T-helper 2 cell (primary cell): ENCODE data around the gene NSMCE1.
A peak's percentile ranks its signal among the peaks of the same experiment; 100 is the strongest.

Experiments
- DNase-seq, 5 experiments: peaks; one replicate each; pipeline versions ENCODE4 v3.0.0 to v3.0.0-alpha.2; 2012 to 2022
- total RNA-seq, 2 donors: gene quantifications; one replicate each; lab custom pipeline; 2026; lab: John Stamatoyannopoulos, UW

The NSMCE1 gene
- total RNA-seq = 23.7 to 37.5 reads per million in 2 donors

- DNase-seq = peak; percentile 85 to 97 (median 93)
Observed at GRCh38 chr16:27268376-27269299, at the start of gene NSMCE1. NSMCE1 (minus strand) TSS chr16:27268772; CDS start chr16:27257570, 11,202 bp downstream.

GRCh38 chr16:27317738-27318391 lies 49.3 kb upstream of the NSMCE1 start:
- DNase-seq = peak in 2 of 5 experiments; percentile 35 to 61

DNA sequence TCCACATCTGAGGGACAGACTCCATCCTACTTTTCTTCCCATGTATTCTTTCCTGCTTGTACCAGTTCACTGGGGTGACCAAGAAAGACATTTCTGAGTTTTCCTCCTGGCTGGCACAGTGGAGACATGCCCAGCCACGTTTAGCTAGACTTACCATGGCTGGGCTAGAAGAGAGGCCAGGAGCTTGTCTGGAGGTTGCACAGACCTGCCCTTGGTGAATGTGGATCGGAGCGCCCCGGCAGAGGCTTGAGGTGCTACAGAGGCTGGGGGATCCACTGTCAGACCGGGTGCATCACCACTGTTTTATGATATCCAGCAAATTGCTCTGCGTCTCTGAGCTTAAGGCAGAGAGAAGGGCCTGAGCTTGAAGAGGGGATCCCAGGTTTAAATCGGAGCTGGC lies 48.7 kb upstream of the NSMCE1 start:
- peak in 1 of 5 experiments; percentile 55 for DNase-seq

DNA sequence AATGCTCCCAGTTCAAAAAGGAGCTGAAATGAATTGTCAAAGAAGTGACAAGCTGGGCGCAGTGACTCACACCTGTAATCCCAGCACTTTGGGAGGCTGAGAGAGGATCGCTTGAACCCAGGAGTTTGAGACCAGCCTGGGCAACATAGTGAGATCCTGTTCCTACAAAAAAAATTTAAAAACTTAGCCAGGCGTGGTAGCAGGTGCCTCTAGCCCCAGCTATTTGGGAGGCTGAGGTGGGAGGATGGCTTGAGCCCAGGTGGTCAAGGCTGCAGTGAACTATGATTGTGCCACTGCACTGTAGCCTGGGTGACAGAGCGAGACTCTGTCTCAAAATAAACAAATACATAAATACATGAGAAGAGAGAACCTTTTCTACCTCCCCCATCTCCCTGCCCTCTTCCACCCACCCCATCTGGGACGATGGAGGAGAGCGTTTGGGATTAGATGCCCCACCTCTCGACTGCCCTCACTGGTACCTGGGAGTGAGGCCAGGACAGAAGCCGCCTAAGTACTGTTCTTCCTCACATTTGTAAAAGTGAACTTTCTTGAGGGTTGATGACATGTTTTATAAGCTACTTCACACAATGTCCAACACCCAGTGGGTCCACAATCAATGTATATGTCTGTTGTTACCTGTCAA lies 47.6 kb upstream of the NSMCE1 start:
- peak in 1 of 5 experiments; percentile 57 for DNase-seq

DNA sequence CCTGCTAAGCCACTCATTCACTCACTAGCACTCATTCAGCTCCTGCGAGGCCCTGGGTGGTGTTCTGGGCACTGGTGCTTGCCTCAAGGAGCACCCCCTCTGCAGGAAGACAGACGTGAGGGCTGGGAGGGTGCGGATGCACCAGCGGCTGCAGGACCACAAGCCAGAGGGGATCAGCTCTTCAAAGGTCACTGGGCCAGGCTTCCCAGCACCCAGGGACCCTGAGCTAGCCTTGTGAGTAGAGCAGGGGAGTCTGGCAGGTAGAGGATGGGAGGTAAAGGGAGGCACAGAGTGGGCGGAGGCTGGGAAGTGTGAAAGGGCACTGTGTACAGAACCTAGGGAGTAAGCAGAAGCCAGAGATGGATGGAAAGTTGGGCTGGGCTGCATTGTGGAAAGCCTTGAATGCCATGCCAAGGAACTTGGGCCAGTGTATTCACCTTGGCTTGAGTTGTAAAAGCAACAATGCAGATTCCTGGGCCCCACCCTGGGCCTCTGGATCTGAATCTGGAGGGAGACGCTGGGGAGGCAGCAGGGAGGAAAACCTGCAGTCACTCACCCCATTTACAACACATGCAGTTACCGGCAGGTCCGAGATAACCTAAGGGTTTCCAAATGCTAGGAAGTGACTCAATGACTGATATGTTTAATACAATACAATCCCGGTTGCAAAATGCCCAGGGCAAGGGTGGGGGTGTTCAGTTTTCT lies 46.9 kb upstream of the NSMCE1 start:
- peak in 4 of 5 experiments; percentile 22 to 91 (median 46) for DNase-seq

- no peak for DNase-seq
Observed at GRCh38 chr16:27314986-27315332, 46.4 kb upstream of the NSMCE1 start.

GRCh38 chr16:27314161-27314723 lies 45.7 kb upstream of the NSMCE1 start:
- peak in 4 of 5 experiments; percentile 29 to 91 (median 46) for DNase-seq

- peak; percentile 47 to 78 (median 53) for DNase-seq
Observed at GRCh38 chr16:27313422-27314160, 45.0 kb upstream of the NSMCE1 start, which contains the start of gene IL4R. IL4R (plus strand) TSS chr16:27313974; CDS start chr16:27340204, 26,230 bp downstream.

- no peak for DNase-seq
Observed at GRCh38 chr16:27312580-27313421, 44.2 kb upstream of the NSMCE1 start.

- DNase-seq = no peak
Observed at GRCh38 chr16:27311897-27312303, 43.3 kb upstream of the NSMCE1 start.

DNA sequence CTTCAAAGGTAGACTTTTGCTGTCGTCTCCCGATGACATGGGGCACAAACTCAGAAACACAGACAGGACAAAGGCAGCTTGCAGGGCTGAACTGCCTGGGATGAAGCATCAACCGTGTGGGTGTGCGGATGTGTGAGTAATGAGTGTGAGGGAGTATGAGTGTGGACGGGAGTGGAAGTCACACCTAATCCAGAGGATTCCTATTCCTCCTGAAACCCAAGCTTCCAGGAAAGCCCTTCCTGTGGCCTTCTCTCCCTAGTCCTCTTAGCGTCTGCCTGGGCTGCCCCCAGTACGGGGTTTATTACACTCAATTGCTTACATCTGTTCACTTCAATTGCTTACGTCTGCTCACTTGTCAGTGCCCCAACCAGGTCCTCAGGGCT lies 42.9 kb upstream of the NSMCE1 start:
- DNase-seq = no peak

DNA sequence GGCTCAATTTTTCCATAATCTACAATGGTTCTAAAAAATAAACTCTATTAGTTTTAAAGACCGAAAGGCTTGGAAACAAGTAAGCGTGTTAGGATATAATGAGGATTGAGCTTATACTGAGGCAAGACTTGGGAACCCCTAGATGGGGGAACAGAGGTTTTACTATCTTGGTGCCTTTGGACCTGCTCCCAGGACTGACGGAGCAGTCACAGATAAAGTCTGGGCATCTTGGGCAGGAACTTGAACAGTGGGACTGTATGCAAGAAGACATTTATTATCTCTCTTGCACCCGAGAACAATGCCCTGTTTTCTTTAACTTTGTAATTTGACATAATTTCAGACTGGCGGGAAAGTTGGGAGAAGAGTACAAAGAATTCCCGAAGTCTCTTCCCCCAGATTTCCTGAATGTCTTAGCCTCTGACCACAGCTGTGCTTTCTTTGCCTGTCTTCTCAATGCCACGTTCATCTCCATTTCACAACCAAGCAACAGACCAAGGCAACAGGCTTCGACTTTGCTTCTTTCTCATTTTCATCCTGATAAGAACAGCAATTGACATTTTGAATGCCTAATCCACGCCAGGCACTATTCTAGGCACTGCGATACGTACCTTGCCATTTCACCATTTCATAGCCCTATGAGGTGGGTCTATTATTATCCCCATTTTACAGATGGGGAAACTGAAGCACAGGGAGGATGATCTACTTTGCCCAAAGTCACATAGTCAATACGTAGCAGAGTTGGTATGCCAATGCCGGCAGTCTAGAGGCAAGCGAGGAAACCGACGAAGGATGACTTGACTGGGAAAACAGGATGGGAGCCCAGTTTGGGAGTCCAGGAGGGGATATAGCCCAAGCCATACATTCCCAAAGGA lies 42.2 kb upstream of the NSMCE1 start:
- DNase-seq = no peak

GRCh38 chr16:27308792-27309191 lies 40.2 kb upstream of the NSMCE1 start:
- DNase-seq = no peak

DNA sequence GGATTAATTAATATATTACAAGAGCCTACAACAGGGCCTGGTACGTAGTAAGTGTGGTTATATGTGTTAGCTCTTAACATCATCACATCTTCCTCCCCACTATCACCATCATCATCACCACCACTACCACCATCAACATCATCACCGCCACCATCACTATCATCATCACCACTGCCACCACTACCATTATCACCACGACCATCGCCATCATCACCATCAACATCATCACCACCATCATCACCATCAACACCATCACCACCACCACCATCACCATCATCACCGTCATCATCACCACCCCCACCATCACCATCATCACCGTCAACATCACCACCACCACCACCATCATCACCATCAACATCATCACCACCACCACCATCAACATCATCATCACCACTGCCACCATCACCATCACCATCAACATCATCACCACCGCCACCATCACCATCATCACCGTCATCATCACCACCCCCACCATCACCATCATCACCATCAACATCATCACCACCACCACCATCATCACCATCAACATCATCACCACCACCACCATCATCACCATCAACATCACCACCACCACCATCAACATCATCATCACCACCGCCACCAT lies 37.4 kb upstream of the NSMCE1 start:
- peak in 1 of 5 experiments; percentile 36 for DNase-seq

- no peak for DNase-seq
Observed at GRCh38 chr16:27304881-27305745, 36.5 kb upstream of the NSMCE1 start.

DNA sequence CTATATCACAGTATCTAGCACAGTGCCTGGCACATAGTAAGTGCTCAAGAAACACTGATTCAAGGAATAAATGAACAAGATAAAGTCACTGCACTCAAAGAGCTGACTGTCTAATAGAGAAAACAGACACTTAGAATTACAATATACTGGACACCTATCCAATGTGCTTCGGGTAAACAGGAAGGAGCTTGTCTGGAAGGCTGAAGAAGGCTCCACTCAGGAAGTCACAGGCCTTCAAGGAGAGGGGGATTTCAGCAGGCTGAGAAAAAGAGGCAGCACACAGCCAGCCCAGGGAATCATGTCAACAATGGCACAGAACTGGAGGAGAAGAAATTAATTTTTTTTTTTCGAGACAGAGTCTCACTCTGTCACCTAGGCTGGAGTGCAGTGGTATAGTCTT lies 35.5 kb upstream of the NSMCE1 start:
- DNase-seq = no peak

GRCh38 chr16:27303256-27304100 lies 34.9 kb upstream of the NSMCE1 start:
- DNase-seq = no peak
